DOHH2 (cell line): ENCODE data around the gene CRIM1.

ENCODE experiments used
- H3F3A ChIP-seq: fragments of 200-600 bp; sonication (generic), shearing (Covaris generic); 2 replicates; pipeline ENCODE4 v1.6.0; 2016; ENCODE audit warnings: antibody characterized with exemption, mild to moderate bottlenecking; ENCODE audit not compliant: control insufficient read depth, insufficient read depth
- H3K27ac ChIP-seq: fragments of 200-600 bp; sonication (generic); 2 replicates; pipeline ENCODE4 v1.5.1; 2014; ENCODE audit warnings: low read depth, mild to moderate bottlenecking, low read length, moderate library complexity
- H3K27me3 ChIP-seq: fragments of 200-600 bp; sonication (generic); 2 replicates; pipeline ENCODE4 v1.6.1; 2014; ENCODE audit warnings: mild to moderate bottlenecking, low read length, mixed read lengths; ENCODE audit not compliant: control insufficient read depth
- H3K36me3 ChIP-seq: fragments of 200-600 bp; sonication (generic); 2 replicates; pipeline ENCODE4 v1.6.1; 2014; ENCODE audit warnings: mild to moderate bottlenecking, low read length, moderate library complexity, mixed read lengths; ENCODE audit not compliant: control insufficient read depth
- H3K4me1 ChIP-seq: fragments of 200-600 bp; sonication (generic); 2 replicates; pipeline ENCODE4 v1.6.1; 2014; ENCODE audit warnings: mild to moderate bottlenecking, low read length, mixed read lengths; ENCODE audit not compliant: control insufficient read depth
- H3K4me2 ChIP-seq: fragments of 200-600 bp; sonication (generic); 2 replicates; pipeline ENCODE4 v1.6.0; 2014; ENCODE audit warnings: mild to moderate bottlenecking, low read length, moderate library complexity
- H3K4me3 ChIP-seq: fragments of 200-600 bp; sonication (generic); 2 replicates; pipeline ENCODE4 v1.5.1; 2014; ENCODE audit warnings: mild to moderate bottlenecking, low read length, mixed read lengths
- H3K79me2 ChIP-seq: fragments of 200-600 bp; sonication (generic); 2 replicates; pipeline ENCODE4 v1.6.1; 2014; ENCODE audit warnings: mild to moderate bottlenecking, low read length, mixed read lengths; ENCODE audit not compliant: control insufficient read depth
- H3K9me2 ChIP-seq: fragments of 200-600 bp; sonication (generic); replicated peaks from 2 replicates; pipeline ENCODE4 v1.6.1; 2014; ENCODE audit warnings: mild to moderate bottlenecking, low read length, mixed read lengths; ENCODE audit not compliant: control insufficient read depth
- H3K9me3 ChIP-seq: fragments of 200-600 bp; sonication (generic); 2 replicates; pipeline ENCODE4 v1.6.1; 2014; ENCODE audit warnings: antibody characterized with exemption, low read length, mixed read lengths; ENCODE audit not compliant: control insufficient read depth, insufficient read depth
- H4K20me1 ChIP-seq: fragments of 200-600 bp; sonication (generic); 2 replicates; pipeline ENCODE4 v1.6.0; 2014; ENCODE audit warnings: low read depth, mild to moderate bottlenecking, antibody characterized with exemption, low read length, moderate library complexity; ENCODE audit not compliant: control insufficient read depth, insufficient read depth
- CTCF ChIP-seq: fragments of 200-600 bp; sonication (generic); IDR thresholded peaks from one replicate; pipeline ENCODE4 v1.5.1; 2014; ENCODE audit warnings: antibody characterized with exemption, mild to moderate bottlenecking, low read depth, low read length; ENCODE audit not compliant: poor library complexity, severe bottlenecking
- EZH2phosphoT487 ChIP-seq: fragments of 200-600 bp; sonication (generic); IDR thresholded peaks from 2 replicates; pipeline ENCODE4 v1.6.1; 2017; ENCODE audit warnings: borderline replicate concordance, mild to moderate bottlenecking, antibody characterized with exemption, low read length, moderate library complexity, mixed read lengths

The CRIM1 gene

GRCh38 chr2:36371070-36371874 lies 15.7 kb downstream of the CRIM1 start:
- peaks cover 100% of the 10 kb centered on the region for H3K79me2 ChIP-seq
- no peak overlapping the region for H3K4me3 ChIP-seq
- peaks cover 28% of the 10 kb centered on the region for H4K20me1 ChIP-seq
- H3K36me3 ChIP-seq = peaks cover 12% of the 10 kb centered on the region; the same call in 1 of the 2 replicates
- H3K9me2 ChIP-seq = no peaks in the 10 kb centered on the region
- no peak overlapping the region for H3K4me2 ChIP-seq
- H3K27me3 ChIP-seq = no peaks in the 10 kb centered on the region
- no peaks in the 10 kb centered on the region for H3K9me3 ChIP-seq
- peaks cover 15% of the 10 kb centered on the region for H3K4me1 ChIP-seq
- TF ChIP-seq CTCF (no peak), EZH2phosphoT487 (no peak)
- H3F3A ChIP-seq = no peaks in the 10 kb centered on the region
- H3K27ac ChIP-seq = no peak overlapping the region

DNA sequence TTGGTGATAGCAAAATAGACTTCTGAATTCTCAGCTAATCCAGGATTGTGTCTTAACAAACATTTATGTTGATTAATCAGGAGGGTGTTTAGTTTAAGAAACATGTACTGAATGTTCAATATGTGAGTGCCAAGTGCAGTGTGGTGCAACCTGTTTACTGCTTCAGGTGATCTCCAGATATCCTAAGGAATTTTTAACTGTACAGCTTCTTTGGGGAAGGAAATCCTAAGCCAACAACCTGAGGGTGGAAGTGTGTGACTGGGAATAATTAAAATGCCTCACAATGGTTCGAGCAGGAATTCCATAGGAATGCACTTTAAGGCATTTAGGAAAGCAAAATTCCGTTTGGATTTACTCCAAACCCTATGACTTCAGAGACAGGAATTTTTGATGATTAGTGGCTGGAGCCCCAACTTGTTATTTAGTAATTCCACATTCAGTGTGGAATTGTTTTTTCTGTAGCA lies 16.4 kb downstream of the CRIM1 start:
- no peaks in the 10 kb centered on the region for H3F3A ChIP-seq
- peaks cover 17% of the 10 kb centered on the region for H3K4me1 ChIP-seq
- H3K27me3 ChIP-seq = no peaks in the 10 kb centered on the region
- H3K4me3 ChIP-seq = no peak overlapping the region
- TF ChIP-seq EZH2phosphoT487 (no peak), CTCF (no peak)
- H3K9me2 ChIP-seq = no peaks in the 10 kb centered on the region
- H3K9me3 ChIP-seq = no peaks in the 10 kb centered on the region
- H3K79me2 ChIP-seq = peaks cover 100% of the 10 kb centered on the region
- peaks cover 12% of the 10 kb centered on the region; the same call in 1 of the 2 replicates for H3K36me3 ChIP-seq
- H3K4me2 ChIP-seq = no peak overlapping the region
- H3K27ac ChIP-seq = no peak overlapping the region
- H4K20me1 ChIP-seq = peaks cover 28% of the 10 kb centered on the region

- H3K9me3 ChIP-seq = no peaks in the 10 kb centered on the region
- no peaks in the 10 kb centered on the region for H3K9me2 ChIP-seq
- H3K27me3 ChIP-seq = no peaks in the 10 kb centered on the region
- no peak for TF ChIP-seq CTCF
- no peak for TF ChIP-seq EZH2phosphoT487
- H3K4me3 ChIP-seq = no peak overlapping the region
- peaks cover 100% of the 10 kb centered on the region for H3K79me2 ChIP-seq
- peaks cover 14% of the 10 kb centered on the region; the same call in 1 of the 2 replicates for H3K36me3 ChIP-seq
- H3F3A ChIP-seq = no peaks in the 10 kb centered on the region
- no peak overlapping the region for H3K4me2 ChIP-seq
- peaks cover 20% of the 10 kb centered on the region for H4K20me1 ChIP-seq
- H3K4me1 ChIP-seq = peaks cover 21% of the 10 kb centered on the region
- no peak overlapping the region for H3K27ac ChIP-seq
Measured at GRCh38 chr2:36373149-36373926, 17.8 kb downstream of the CRIM1 start.
